Loucy (cell line): ENCODE results near the gene MTRF1L.

ENCODE experiments used
- H2AFZ ChIP-seq: fragments of 200-600 bp; sonication (generic); 2 replicates; pipeline ENCODE4 v1.6.0; 2016; ENCODE audit warnings: antibody characterized with exemption, mild to moderate bottlenecking, low read length, moderate library complexity
- H3F3A ChIP-seq: fragments of 200-600 bp; 2 replicates; pipeline ENCODE4 v1.6.0; 2016; ENCODE audit warnings: antibody characterized with exemption, low read depth, mild to moderate bottlenecking
- H3K27me3 ChIP-seq: fragments of 200-600 bp; sonication (generic); 2 replicates; pipeline ENCODE4 v1.6.1; 2014; ENCODE audit warnings: low read length, mild to moderate bottlenecking; ENCODE audit not compliant: insufficient read depth, poor library complexity, severe bottlenecking
- H3K36me3 ChIP-seq: fragments of 200-600 bp; sonication (generic); 2 replicates; pipeline ENCODE4 v1.6.1; 2016; ENCODE audit warnings: low read length; ENCODE audit not compliant: insufficient read depth
- H3K4me1 ChIP-seq: fragments of 200-600 bp; sonication (generic); 2 replicates; pipeline ENCODE4 v1.5.1; 2014; ENCODE audit warnings: low read length, mild to moderate bottlenecking; ENCODE audit not compliant: insufficient read depth, poor library complexity, severe bottlenecking
- H3K4me2 ChIP-seq: fragments of 200-600 bp; sonication (generic); 2 replicates; pipeline ENCODE4 v1.6.0; 2014; ENCODE audit warnings: antibody characterized with exemption, low read length, low read depth, mild to moderate bottlenecking; ENCODE audit not compliant: poor library complexity, severe bottlenecking
- H3K4me3 ChIP-seq: fragments of 200-600 bp; sonication (generic); 2 replicates; pipeline ENCODE4 v1.5.1; 2014; ENCODE audit warnings: low read length, mild to moderate bottlenecking, mixed read lengths; ENCODE audit not compliant: poor library complexity, severe bottlenecking
- H3K79me2 ChIP-seq: fragments of 200-600 bp; sonication (generic); 2 replicates; pipeline ENCODE4 v1.6.1; 2014; ENCODE audit warnings: low read length; ENCODE audit not compliant: insufficient read depth
- H3K9ac ChIP-seq: fragments of 200-600 bp; sonication (generic); 2 replicates; pipeline ENCODE4 v1.6.0; 2014; ENCODE audit warnings: mild to moderate bottlenecking, low read depth, low read length, moderate library complexity; ENCODE audit not compliant: poor library complexity, severe bottlenecking
- H3K9me2 ChIP-seq: fragments of 200-600 bp; sonication (generic); replicated peaks from 2 replicates; pipeline ENCODE4 v1.6.1; 2016; ENCODE audit warnings: low read depth, low read length, mixed read lengths
- H3K9me3 ChIP-seq: fragments of 200-600 bp; sonication (generic); 2 replicates; pipeline ENCODE4 v1.6.1; 2014; ENCODE audit warnings: mild to moderate bottlenecking, antibody characterized with exemption, low read length, low read depth; ENCODE audit not compliant: insufficient read depth
- H4K20me1 ChIP-seq: fragments of 200-600 bp; sonication (generic); 2 replicates; pipeline ENCODE4 v1.6.0; 2014; ENCODE audit warnings: antibody characterized with exemption, low read length, mild to moderate bottlenecking; ENCODE audit not compliant: insufficient read depth, poor library complexity, severe bottlenecking
- EZH2phosphoT487 ChIP-seq: fragments of 200-600 bp; IDR thresholded peaks from 2 replicates; pipeline ENCODE4 v1.6.1; 2018; ENCODE audit warnings: antibody characterized with exemption, mild to moderate bottlenecking, moderate library complexity, borderline replicate concordance
- TF ChIP-seq, protein P1 (sequence below): fragments of 200-600 bp; sonication (generic); conservative IDR thresholded peaks from 2 replicates; pipeline ENCODE4 v1.5.1; 2014; ENCODE audit warnings: mild to moderate bottlenecking, antibody characterized with exemption, low read length

The MTRF1L gene, protein sequence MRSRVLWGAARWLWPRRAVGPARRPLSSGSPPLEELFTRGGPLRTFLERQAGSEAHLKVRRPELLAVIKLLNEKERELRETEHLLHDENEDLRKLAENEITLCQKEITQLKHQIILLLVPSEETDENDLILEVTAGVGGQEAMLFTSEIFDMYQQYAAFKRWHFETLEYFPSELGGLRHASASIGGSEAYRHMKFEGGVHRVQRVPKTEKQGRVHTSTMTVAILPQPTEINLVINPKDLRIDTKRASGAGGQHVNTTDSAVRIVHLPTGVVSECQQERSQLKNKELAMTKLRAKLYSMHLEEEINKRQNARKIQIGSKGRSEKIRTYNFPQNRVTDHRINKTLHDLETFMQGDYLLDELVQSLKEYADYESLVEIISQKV

GRCh38 chr6:153002613-153003365 lies at the start of gene MTRF1L:
Gene MTRF1L (minus strand): TSS chr6:153002709. CDS start chr6:153002685, 24 bp downstream.
- Histone ChIP-seq H3K79me2 (peaks cover 58% of the 10 kb centered on the region), H3K9me2 (no peaks in the 10 kb centered on the region), H3K9ac (peak within 1 kb of the TSS; percentile 88), H2AFZ (peak within 1 kb of the TSS; percentile 86), H4K20me1 (peaks cover 40% of the 10 kb centered on the region), H3K4me3 (peak within 1 kb of the TSS; percentile 97), H3K36me3 (0 out of 2 replicates have a peak, but pooled peaks cover 5% of the 10 kb centered on the region), H3K9me3 (no peaks in the 10 kb centered on the region), H3K4me1 (peaks cover 38% of the 10 kb centered on the region), H3K27me3 (no peaks in the 10 kb centered on the region), H3F3A (no peaks in the 10 kb centered on the region), H3K4me2 (peak within 1 kb of the TSS; percentile 93)
- no peak for TF ChIP-seq EZH2phosphoT487
- TF ChIP-seq, protein P1, sequence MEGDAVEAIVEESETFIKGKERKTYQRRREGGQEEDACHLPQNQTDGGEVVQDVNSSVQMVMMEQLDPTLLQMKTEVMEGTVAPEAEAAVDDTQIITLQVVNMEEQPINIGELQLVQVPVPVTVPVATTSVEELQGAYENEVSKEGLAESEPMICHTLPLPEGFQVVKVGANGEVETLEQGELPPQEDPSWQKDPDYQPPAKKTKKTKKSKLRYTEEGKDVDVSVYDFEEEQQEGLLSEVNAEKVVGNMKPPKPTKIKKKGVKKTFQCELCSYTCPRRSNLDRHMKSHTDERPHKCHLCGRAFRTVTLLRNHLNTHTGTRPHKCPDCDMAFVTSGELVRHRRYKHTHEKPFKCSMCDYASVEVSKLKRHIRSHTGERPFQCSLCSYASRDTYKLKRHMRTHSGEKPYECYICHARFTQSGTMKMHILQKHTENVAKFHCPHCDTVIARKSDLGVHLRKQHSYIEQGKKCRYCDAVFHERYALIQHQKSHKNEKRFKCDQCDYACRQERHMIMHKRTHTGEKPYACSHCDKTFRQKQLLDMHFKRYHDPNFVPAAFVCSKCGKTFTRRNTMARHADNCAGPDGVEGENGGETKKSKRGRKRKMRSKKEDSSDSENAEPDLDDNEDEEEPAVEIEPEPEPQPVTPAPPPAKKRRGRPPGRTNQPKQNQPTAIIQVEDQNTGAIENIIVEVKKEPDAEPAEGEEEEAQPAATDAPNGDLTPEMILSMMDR = no peak

DNA sequence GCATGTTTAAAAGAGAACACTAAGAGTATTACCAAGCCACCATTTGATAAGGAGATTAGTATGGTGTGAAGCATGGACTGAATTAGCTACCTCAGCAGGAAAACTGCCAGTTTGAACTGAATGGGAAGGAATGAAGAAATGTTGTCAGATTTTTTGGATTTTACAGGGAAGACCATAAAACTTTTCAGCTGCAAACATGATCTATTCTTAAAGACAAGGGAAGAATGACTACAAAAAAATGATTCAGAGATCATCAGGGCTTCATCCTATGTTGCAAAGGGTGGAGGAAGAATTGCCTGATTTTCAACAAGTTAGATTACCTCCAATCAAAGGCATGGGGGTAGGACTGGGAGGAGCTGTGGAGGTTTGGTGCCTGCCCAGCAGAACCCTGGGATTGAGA lies 49.3 kb upstream of the MTRF1L start:
- H3F3A ChIP-seq = no peaks in the 10 kb centered on the region
- no peaks in the 10 kb centered on the region for H4K20me1 ChIP-seq
- H3K9me3 ChIP-seq = no peaks in the 10 kb centered on the region
- no peaks in the 10 kb centered on the region for H3K4me1 ChIP-seq
- H3K9ac ChIP-seq = no peak overlapping the region
- no peaks in the 10 kb centered on the region for H3K79me2 ChIP-seq
- no peak overlapping the region for H3K4me2 ChIP-seq
- no peak overlapping the region for H2AFZ ChIP-seq
- H3K4me3 ChIP-seq = no peak overlapping the region
- no peaks in the 10 kb centered on the region for H3K27me3 ChIP-seq
- no peaks in the 10 kb centered on the region for H3K9me2 ChIP-seq
- no peaks in the 10 kb centered on the region for H3K36me3 ChIP-seq
- TF ChIP-seq, protein P1 = no peak
- TF ChIP-seq EZH2phosphoT487 = no peak

DNA sequence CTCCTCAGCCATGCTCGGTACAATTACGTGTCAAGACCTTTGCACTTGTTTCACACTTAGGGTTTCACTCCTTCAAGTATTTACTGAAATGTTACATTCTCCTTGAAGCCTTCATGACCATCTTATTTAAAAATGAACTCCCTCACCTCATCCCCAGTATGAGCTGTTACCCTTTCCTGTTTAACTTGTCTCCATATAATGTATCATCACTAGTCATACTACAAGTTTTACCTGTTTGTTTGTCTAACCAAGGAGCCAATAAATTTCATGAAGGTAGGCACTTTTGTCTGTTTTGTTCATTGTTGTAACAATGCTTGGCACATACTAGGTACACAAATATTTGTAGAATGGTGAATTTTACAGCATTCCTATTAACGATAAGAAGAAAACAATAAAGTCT lies 46.1 kb upstream of the MTRF1L start:
- Histone ChIP-seq H3K4me1 (no peaks in the 10 kb centered on the region), H3F3A (no peaks in the 10 kb centered on the region), H3K4me3 (no peak overlapping the region), H3K36me3 (no peaks in the 10 kb centered on the region), H3K27me3 (no peaks in the 10 kb centered on the region), H2AFZ (no peak overlapping the region), H3K4me2 (no peak overlapping the region), H3K79me2 (no peaks in the 10 kb centered on the region), H3K9me3 (no peaks in the 10 kb centered on the region), H4K20me1 (no peaks in the 10 kb centered on the region), H3K9me2 (no peaks in the 10 kb centered on the region), H3K9ac (no peak overlapping the region)
- TF ChIP-seq, protein P1 = no peak
- no peak for TF ChIP-seq EZH2phosphoT487
